GM12878 (cell line): ENCODE results near the gene CDK13. TPM values are rescaled to one million over a fixed set of nuclear protein-coding genes. Genes with fewer than 3 reads are reported as not detected.
A peak's percentile ranks its signal among the peaks of the same experiment; 100 is the strongest.

Experiments used
- ATAC-seq: fragments of 200-7000 bp; cut with Tn5 transposase; 3 replicates; pipeline ENCODE4 v1.9.1; 2020; ENCODE audit warnings: mild to moderate bottlenecking, moderate library complexity
- BruUV-seq: library from RNA; stranded (reverse); fragments of 400-500 nt; replicated peaks from 2 replicates; lab custom pipeline; 2021; lab: Mats Ljungman, UMichigan
- CTCF ChIA-PET: fragments of 300-600 bp; sonication (Branson Sonifier 250); formaldehyde crosslinking; extraction: SDS; loops from one replicate; lab custom pipeline; 2021; ENCODE audit warnings: inconsistent platforms; lab: Yijun Ruan, JAX
- POLR2A ChIA-PET: fragments of 350-600 bp; formaldehyde crosslinking; extraction: SDS; loops from one replicate; lab custom pipeline; 2021; ENCODE audit warnings: inconsistent platforms; lab: Charles Lee
- RAD21 ChIA-PET: fragments of 300-600 bp; sonication (Branson Sonifier 250); formaldehyde crosslinking; loops from one replicate; lab custom pipeline; 2023; ENCODE audit warnings: antibody characterized with exemption; ENCODE audit not compliant: unreplicated experiment; lab: Charles Lee
- SMC1A ChIA-PET: fragments of 300-600 bp; sonication (Branson Sonifier 250); formaldehyde crosslinking; loops from one replicate; lab custom pipeline; 2023; ENCODE audit not compliant: unreplicated experiment, uncharacterized antibody; lab: Charles Lee
- DNase-seq: peaks from one replicate; pipeline ENCODE4 v3.0.0-alpha.2; 2011; ENCODE audit warnings: low read depth, low spot score
- FAIRE-seq: peaks from 3 replicates; lab custom pipeline; 2011; peaks lifted over from hg19 to GRCh38; lab: Jason Lieb, UNC
- H2AFZ ChIP-seq: 2 replicates; pipeline ENCODE4 v1.6.0; 2011; ENCODE audit warnings: low read depth, low read length, control low read depth; ENCODE audit not compliant: control insufficient read depth
- H3K27ac ChIP-seq: 2 replicates; pipeline ENCODE4 v1.5.1; 2011; ENCODE audit warnings: control low read depth; ENCODE audit not compliant: control insufficient read depth, insufficient read depth
- H3K27me3 ChIP-seq, 2 experiments: replicated peaks in 1 of 2; 2 replicates each; pipeline versions ENCODE4 v1.6.0 to v1.6.1; 2011; ENCODE audit warnings: low read length in 1 of 2; ENCODE audit not compliant: control insufficient read depth in 2 of 2, insufficient read depth in 2 of 2
- H3K36me3 ChIP-seq, 2 experiments: 2 replicates each; pipeline ENCODE4 v1.5.1; 2011; ENCODE audit warnings: low read length in 1 of 2; ENCODE audit not compliant: control insufficient read depth in 2 of 2, insufficient read depth in 2 of 2
- H3K4me1 ChIP-seq: 2 replicates; pipeline ENCODE4 v1.6.1; 2011; ENCODE audit warnings: mild to moderate bottlenecking, low read length, moderate library complexity, mixed read lengths; ENCODE audit not compliant: control insufficient read depth, insufficient read depth
- H3K4me2 ChIP-seq: 2 replicates; pipeline ENCODE4 v1.6.0; 2011; ENCODE audit warnings: control low read depth; ENCODE audit not compliant: control insufficient read depth, insufficient read depth
- H3K4me3 ChIP-seq: fragments of 200-600 bp; sonication (generic); 2 replicates; pipeline ENCODE4 v1.5.1; 2016
- H3K79me2 ChIP-seq: 2 replicates; pipeline ENCODE4 v1.6.0; 2011; ENCODE audit warnings: low read length; ENCODE audit not compliant: control insufficient read depth, insufficient read depth
- H3K9ac ChIP-seq: 2 replicates; pipeline ENCODE4 v1.8.0; 2011; ENCODE audit warnings: low read length, control low read depth, mixed read lengths; ENCODE audit not compliant: control insufficient read depth, insufficient read depth
- H3K9me3 ChIP-seq: replicated peaks from 3 replicates; pipeline ENCODE4 v1.5.1; 2011; ENCODE audit warnings: mild to moderate bottlenecking, low read length; ENCODE audit not compliant: control insufficient read depth, insufficient read depth
- H4K20me1 ChIP-seq: 2 replicates; pipeline ENCODE4 v1.6.0; 2011; ENCODE audit not compliant: control insufficient read depth, insufficient read depth
- CBX3 ChIP-seq: fragments of 200-600 bp; sonication (generic); IDR thresholded peaks from 2 replicates; pipeline ENCODE4 v1.6.1; 2016; ENCODE audit warnings: low read depth, borderline replicate concordance
- CHD4 ChIP-seq: fragments of 200-600 bp; sonication (generic); IDR thresholded peaks from 2 replicates; pipeline ENCODE4 v1.6.1; 2016; ENCODE audit warnings: mild to moderate bottlenecking
- MYB ChIP-seq: fragments of 150-350 bp; IDR thresholded peaks from 2 replicates; pipeline ENCODE4 v1.6.1; 2014; ENCODE audit warnings: mild to moderate bottlenecking, low read depth, low read length, borderline replicate concordance
- NRF1 ChIP-seq: conservative IDR thresholded peaks from 2 replicates; pipeline ENCODE4 v1.6.1; 2011; ENCODE audit warnings: mild to moderate bottlenecking, low read depth, low read length, improper control_type of control experiment
- PML ChIP-seq: IDR thresholded peaks from 2 replicates; pipeline ENCODE4 v1.6.1; 2012; ENCODE audit warnings: low read length, inconsistent platforms
- SIN3A ChIP-seq: IDR thresholded peaks from 2 replicates; pipeline ENCODE4 v1.6.1; 2012; ENCODE audit warnings: low read depth, low read length, improper control_type of control experiment
- SMAD1 ChIP-seq: fragments of 450-650 bp; IDR thresholded peaks from 2 replicates; pipeline ENCODE4 v1.6.1; 2018; ENCODE audit warnings: mild to moderate bottlenecking, low read depth; ENCODE audit not compliant: partially characterized antibody
- SMARCA5 ChIP-seq: fragments of 450-650 bp; IDR thresholded peaks from 2 replicates; pipeline ENCODE4 v1.6.1; 2017; ENCODE audit warnings: mild to moderate bottlenecking
- SP1 ChIP-seq: IDR thresholded peaks from one replicate; pipeline ENCODE4 v1.6.1; 2011; ENCODE audit warnings: low read depth, low read length
- SREBF1 ChIP-seq: IDR thresholded peaks from 2 replicates; pipeline ENCODE4 v1.6.1; 2012; ENCODE audit warnings: mild to moderate bottlenecking, low read length
- TCF3 ChIP-seq: IDR thresholded peaks from 2 replicates; pipeline ENCODE4 v1.6.1; 2012; ENCODE audit warnings: low read depth, mild to moderate bottlenecking, low read length, borderline replicate concordance; ENCODE audit not compliant: insufficient read depth
- ZZZ3 ChIP-seq: IDR thresholded peaks from 2 replicates; pipeline ENCODE4 v1.6.1; 2011; ENCODE audit warnings: low read depth; ENCODE audit not compliant: control insufficient read depth, insufficient read length
- WGBS: methylation state at CpG from one replicate; pipeline ENCODE4 v1.1.6; 2016; ENCODE audit warnings: low lambda C conversion rate; ENCODE audit not compliant: insufficient replicate concordance, insufficient coverage; ENCODE audit errors: missing lambda C conversion rate; 5-methylcytosine and 5-hydroxymethylcytosine counted together
- in situ Hi-C: fragments of 300-500 bp; cut with MboI; formaldehyde crosslinking; loops from 9 replicates; pipeline ENCODE4 v1.14.3; 2018; ENCODE audit warnings: mixed read lengths
- intact Hi-C: fragments of 100-400 bp; cut with micrococcal nuclease; formaldehyde crosslinking; loops from one replicate; pipeline ENCODE4 v1.14.2; 2022; ENCODE audit not compliant: unreplicated experiment
- polyA plus RNA-seq, 11 experiments: library from polyadenylated mRNA; depleted of rRNA in 4 of 11; unstranded in 6 of 11; stranded (reverse) in 5 of 11; fragments of >200 nt; fragmentation: Nextera tagmentation in 4 of 11; fragmentation: Illumina TruSeq in 1 of 11; extraction: Ambion mirVana in 4 of 11; extraction: Trizol in 1 of 11; gene quantifications; 1 replicate in 1 of 11; 2 replicates in 10 of 11; pipeline versions ENCODE4 v1.2.1 to v1.2.3, GENCODE V29; 2011 to 2016; ENCODE audit warnings: inconsistent platforms in 2 of 11, missing spikeins in 2 of 11, low read depth in 1 of 11
- total RNA-seq, 4 experiments: library from RNA; depleted of rRNA in 3 of 4; stranded (reverse); fragments of >200 nt in 3 of 4; fragmentation: Illumina TruSeq in 1 of 4; extraction: Trizol in 1 of 4; gene quantifications; 2 replicates each; pipeline versions ENCODE4 v1.2.1 to v1.2.3, GENCODE V29; 2013 to 2021
- TF ChIP-seq, protein P1 (sequence below): IDR thresholded peaks from 2 replicates; pipeline ENCODE4 v1.6.1; 2012; ENCODE audit warnings: low read depth, low read length, improper control_type of control experiment

CDK13 gene
- total and polyA plus RNA-seq, 10 of the 15 experiments (the other 5 are each of a cell fraction or from before 2014, with no cell fraction given) = 10.8 to 44.4 (median 28.0) TPM

DNA sequence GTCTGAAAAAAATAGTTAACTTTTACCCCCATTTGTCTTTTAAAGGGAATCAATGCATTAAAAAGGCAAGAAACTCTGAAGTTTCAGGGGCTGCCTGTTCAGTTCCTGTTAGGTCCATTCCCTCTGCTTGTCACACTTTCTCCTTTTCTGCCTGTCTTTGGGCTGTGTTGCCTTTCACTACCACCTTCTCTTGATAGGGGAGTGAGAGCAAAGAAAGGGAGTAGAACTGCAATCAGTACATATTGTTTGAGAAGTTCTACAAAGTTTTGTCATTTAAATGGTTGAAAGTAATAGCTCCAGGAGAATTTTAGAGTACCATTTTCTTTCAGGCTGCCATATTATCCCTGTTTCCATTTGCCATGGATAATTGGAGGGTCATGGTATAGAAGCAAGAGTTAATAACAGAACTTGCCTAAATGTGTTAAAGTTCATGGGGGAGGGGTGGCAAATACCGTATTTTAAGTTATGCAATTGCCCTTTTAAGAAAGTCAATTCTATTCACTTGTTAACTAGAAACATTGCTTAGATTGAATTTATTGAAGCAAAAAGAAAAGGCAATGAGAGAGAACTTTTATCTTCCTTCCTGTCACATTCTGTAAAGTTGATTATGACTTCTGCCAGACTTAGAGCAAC, 145.8 kb downstream of the CDK13 start:
- RAD21 ChIA-PET = no interaction called here
- FAIRE-seq = peak; percentile 27
- intact Hi-C loops = no loop called here
- peaks cover 1 to 9% of the 10 kb centered on the region in 2 experiments for H3K36me3 ChIP-seq
- no peak overlapping the region for H3K27ac ChIP-seq
- DNase-seq = no peak
- BruUV-seq = no TSS peak
- H3K4me1 ChIP-seq = no peaks in the 10 kb centered on the region
- TF ChIP-seq TCF3 (no peak), SREBF1 (no peak), SMAD1 (no peak)
- TF ChIP-seq, all 136 proteins: peak for 0
- ChIA-PET POLR2A (no interaction called here), CTCF (no interaction called here), SMC1A (no interaction called here)
- Histone ChIP-seq H2AFZ (no peak overlapping the region), H3K27me3 (no peaks in the 10 kb centered on the region), H3K4me2 (no peak overlapping the region), H3K9ac (no peak overlapping the region), H3K9me3 (no peaks in the 10 kb centered on the region), H3K79me2 (no peaks in the 10 kb centered on the region), H3K4me3 (no peak overlapping the region), H4K20me1 (no peaks in the 10 kb centered on the region)
- ATAC-seq = no peak
- WGBS = 100% methylated on average over 1 of the region's 1 CpG
- in situ Hi-C loops = no loop called here

DNA sequence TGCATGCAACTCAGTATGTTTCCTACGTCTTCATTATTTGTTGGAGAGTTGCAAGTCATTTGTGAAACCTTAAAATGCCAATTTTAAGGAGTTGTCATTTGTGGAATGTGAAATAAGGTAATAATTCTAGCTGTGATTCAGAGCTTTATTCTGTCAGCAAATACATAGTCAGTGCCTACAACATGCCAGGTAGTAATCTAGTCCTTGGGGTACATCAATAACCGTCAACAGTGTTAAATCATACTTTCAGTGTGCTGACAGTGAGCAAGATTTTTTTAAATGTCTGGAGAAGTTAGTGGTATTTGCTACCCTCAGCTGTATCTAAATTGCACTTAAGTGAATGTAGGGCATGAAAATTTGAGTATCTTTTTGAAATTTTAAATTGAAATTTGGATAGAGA, 147.7 kb downstream of the CDK13 start:
- Histone ChIP-seq H3K4me2 (no peak overlapping the region), H2AFZ (no peak overlapping the region), H3K27me3 (no peaks in the 10 kb centered on the region), H3K4me1 (no peaks in the 10 kb centered on the region), H3K9me3 (no peaks in the 10 kb centered on the region), H4K20me1 (no peaks in the 10 kb centered on the region), H3K79me2 (no peaks in the 10 kb centered on the region), H3K9ac (no peak overlapping the region), H3K36me3 (peaks cover 1 to 9% of the 10 kb centered on the region in 2 experiments; a peak in 3 of 4 replicates)
- ChIA-PET POLR2A (no interaction called here), RAD21 (interaction anchor here (0.6 kb wide), 1 partner anchor 11 kb away, joined by 3 read pairs; no protein-coding TSS in a partner anchor), SMC1A (interaction anchor here (0.6 kb wide), 1 partner anchor 141 kb away, joined by 3 read pairs; no protein-coding TSS in a partner anchor), CTCF (interaction anchor here (1.3 kb wide), 1 partner anchor 201 kb away, joined by 4 read pairs; no protein-coding TSS in a partner anchor)
- intact Hi-C loops (no loop called here), in situ Hi-C loops (no loop called here)
- no TSS peak for BruUV-seq
- DNase-seq = no peak
- ATAC-seq = no peak
- WGBS = 98% methylated on average over 2 of the region's 2 CpGs
- no peak for FAIRE-seq
- TF ChIP-seq PML = no peak
- TF ChIP-seq ZZZ3 = no peak
- no peak for TF ChIP-seq CBX3
- no peak for TF ChIP-seq CHD4
- TF ChIP-seq, protein P1, sequence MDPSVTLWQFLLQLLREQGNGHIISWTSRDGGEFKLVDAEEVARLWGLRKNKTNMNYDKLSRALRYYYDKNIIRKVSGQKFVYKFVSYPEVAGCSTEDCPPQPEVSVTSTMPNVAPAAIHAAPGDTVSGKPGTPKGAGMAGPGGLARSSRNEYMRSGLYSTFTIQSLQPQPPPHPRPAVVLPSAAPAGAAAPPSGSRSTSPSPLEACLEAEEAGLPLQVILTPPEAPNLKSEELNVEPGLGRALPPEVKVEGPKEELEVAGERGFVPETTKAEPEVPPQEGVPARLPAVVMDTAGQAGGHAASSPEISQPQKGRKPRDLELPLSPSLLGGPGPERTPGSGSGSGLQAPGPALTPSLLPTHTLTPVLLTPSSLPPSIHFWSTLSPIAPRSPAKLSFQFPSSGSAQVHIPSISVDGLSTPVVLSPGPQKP = no peak
- TF ChIP-seq NRF1 = no peak
- TF ChIP-seq SP1 = no peak
- no peak for TF ChIP-seq MYB
- TF ChIP-seq SMARCA5 = no peak
- TF ChIP-seq SIN3A = no peak
- TF ChIP-seq, all 136 proteins: peak for 0
- Histone ChIP-seq H3K4me3 (no peak overlapping the region), H3K27ac (no peak overlapping the region)
